GM12892 (cell line): ENCODE measurements around the gene AACS.

ENCODE experiments used
- DNase-seq: peaks from one replicate; pipeline ENCODE4 v3.0.0; 2011; ENCODE audit not compliant: insufficient read length
- FAIRE-seq: peaks from 2 replicates; lab custom pipeline; 2011; peaks lifted over from hg19 to GRCh38; lab: Jason Lieb, UNC
- POLR2A ChIP-seq: IDR thresholded peaks from 2 replicates; pipeline ENCODE4 v1.6.1; 2011; ENCODE audit warnings: low read depth, low read length, control low read depth
- POLR2AphosphoS5 ChIP-seq: IDR thresholded peaks from 2 replicates; pipeline ENCODE4 v1.6.1; 2011; ENCODE audit warnings: low read depth, low read length, control low read depth
- TAF1 ChIP-seq: IDR thresholded peaks from 2 replicates; pipeline ENCODE4 v1.6.1; 2011; ENCODE audit warnings: low read depth, mild to moderate bottlenecking, control low read depth, low read length, borderline replicate concordance

The AACS gene

DNA sequence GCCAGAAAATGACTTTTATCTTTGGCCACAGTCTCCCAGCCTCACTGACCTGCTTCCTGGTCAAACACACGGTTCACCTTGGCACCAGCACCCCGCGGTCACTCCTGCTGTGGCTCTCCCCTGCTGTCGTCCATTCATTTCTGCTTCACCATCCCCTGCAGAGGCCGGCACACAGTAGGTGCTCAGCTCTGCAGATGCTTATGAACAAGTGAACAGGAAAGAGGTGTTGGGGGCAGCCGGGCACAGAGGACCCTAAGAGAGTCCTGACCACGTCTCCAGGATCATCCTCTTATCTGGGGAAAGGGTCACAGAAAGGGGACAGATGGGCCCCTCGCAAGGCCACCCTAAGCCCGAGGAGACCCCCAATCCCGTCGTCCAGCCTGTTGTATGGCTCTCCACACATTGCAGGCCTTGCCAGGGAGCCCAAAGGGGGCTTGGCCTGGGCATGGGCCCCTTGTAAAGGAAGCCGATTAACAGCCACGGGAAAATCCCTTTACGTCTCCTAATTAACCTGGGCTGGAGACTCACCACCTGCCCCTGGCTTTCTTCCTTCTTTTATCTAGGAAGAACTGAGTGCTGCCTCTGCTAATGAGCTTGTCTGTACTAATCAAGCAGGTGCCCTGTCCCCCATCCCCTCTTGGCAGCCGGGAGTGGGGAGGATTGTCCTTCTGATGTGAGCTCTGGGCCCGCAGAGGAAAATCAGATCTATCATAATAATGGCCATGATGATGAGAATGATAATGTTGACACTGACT lies 119.2 kb downstream of the AACS start:
- DNase-seq (no peak), FAIRE-seq (no peak)
- no peak for TF ChIP-seq POLR2AphosphoS5
- no peak for TF ChIP-seq POLR2A
- no peak for TF ChIP-seq TAF1

- FAIRE-seq (no peak), DNase-seq (no peak)
- TF ChIP-seq POLR2AphosphoS5 = no peak
Measured at GRCh38 chr12:125185311-125185739, 120.1 kb downstream of the AACS start.

- TF ChIP-seq POLR2AphosphoS5 = no peak
- no peak for TF ChIP-seq POLR2A
- TF ChIP-seq TAF1 = no peak
- FAIRE-seq (no peak), DNase-seq (peak; percentile 52)
Measured at GRCh38 chr12:125185740-125186470, 120.7 kb downstream of the AACS start, which contains the start of gene TMEM132B. TMEM132B (plus strand) TSS chr12:125186386.

DNA sequence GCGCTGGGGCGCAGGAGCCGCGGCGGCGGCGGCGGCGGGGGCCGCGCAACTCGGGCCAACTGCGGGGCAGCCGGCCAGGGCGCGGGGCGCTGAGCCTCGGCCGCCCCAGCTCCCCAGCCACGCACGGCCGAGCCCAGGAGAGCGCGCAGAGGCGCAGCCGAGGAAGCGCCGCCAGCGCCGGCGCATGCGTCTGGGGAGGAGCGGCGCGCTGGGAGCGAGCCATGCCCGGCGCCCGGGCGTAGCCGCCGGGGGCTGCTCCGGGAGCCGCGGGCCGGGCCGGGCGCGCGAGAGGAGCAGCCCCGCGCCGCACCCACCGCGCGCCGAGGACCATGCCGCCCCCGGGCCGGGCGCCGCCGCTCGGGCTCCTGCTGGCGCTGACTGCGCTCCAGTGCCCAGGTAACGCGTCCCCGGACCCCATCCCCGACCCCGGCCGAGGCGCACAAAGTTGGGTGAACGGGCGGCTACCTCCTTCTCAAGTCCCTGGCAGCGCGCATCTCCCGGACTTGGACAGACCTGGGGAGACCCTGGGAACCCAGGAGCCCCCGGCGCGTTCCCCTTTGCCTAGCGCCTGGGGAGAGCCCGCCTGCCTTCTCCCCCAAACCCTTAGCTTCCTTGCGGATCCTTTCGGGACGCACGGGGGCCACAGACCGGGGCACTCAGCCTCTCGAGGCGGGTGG lies 121.4 kb downstream of the AACS start:
- DNase-seq (no peak), FAIRE-seq (no peak)
- TF ChIP-seq TAF1 (no peak), POLR2AphosphoS5 (no peak), POLR2A (no peak)

GRCh38 chr12:125187148-125187745 lies 122.0 kb downstream of the AACS start:
- no peak for FAIRE-seq
- no peak for TF ChIP-seq POLR2A
- no peak for TF ChIP-seq POLR2AphosphoS5
- no peak for TF ChIP-seq TAF1

GRCh38 chr12:125187780-125188741 lies 122.8 kb downstream of the AACS start:
- DNase-seq = no peak
- no peak for FAIRE-seq
- no peak for TF ChIP-seq POLR2AphosphoS5
- no peak for TF ChIP-seq POLR2A
- TF ChIP-seq TAF1 = no peak

More at GRCh38 chr12:125187148-125187745, 122.0 kb downstream of the AACS start:
- DNase-seq = no peak

DNA sequence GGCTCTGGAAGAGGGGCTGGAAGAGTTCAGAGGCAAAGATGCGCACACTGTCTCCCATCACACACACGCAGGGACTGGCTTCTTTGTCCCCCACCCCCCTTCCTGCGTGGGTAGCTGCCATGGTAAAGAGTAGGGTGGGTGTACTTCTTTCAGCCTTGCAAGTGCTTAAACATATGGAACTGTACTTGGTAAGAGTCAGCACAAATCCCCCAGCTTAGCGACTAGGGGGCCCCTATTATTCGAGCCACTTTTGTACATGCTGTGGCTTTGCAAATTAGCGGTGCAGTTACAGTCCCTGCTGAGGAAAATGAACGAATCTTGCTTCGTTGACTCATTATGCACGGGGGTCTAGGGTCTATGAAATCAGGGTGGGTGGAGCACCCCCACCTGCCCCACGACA lies 123.8 kb downstream of the AACS start:
- TF ChIP-seq POLR2A = no peak
- TF ChIP-seq TAF1 = no peak
- no peak for TF ChIP-seq POLR2AphosphoS5
- no peak for DNase-seq
- FAIRE-seq = no peak

GRCh38 chr12:125189502-125189901 lies 124.3 kb downstream of the AACS start:
- no peak for FAIRE-seq
- DNase-seq = no peak
- TF ChIP-seq POLR2A (no peak), POLR2AphosphoS5 (no peak), TAF1 (no peak)

GRCh38 chr12:125191361-125192087 lies 126.3 kb downstream of the AACS start:
- TF ChIP-seq POLR2A (no peak), TAF1 (no peak), POLR2AphosphoS5 (no peak)
- no peak for FAIRE-seq
- no peak for DNase-seq
